ENCODE results near the gene CALN1.

GRCh38 chr7:72062666-72063065 is 349.5 kb downstream of the CALN1 start:
- TF ChIP-seq POLR2A (IDR thresholded peaks at IDR 0.05; ENCODE audit: low read depth) = no peak
- no peak for TF ChIP-seq CTCF (IDR thresholded peaks at IDR 0.05)
